HepG2 (cell line): ENCODE data around the gene SDC1. TPM values are rescaled to one million over a fixed set of nuclear protein-coding genes. Genes with fewer than 3 reads are reported as not detected.

Experiments
- ATAC-seq: fragments of 200-7000 bp; cut with Tn5 transposase; 3 replicates; pipeline ENCODE4 v1.9.1; 2020; ENCODE audit warnings: mild to moderate bottlenecking, moderate library complexity
- BruUV-seq: library from RNA; stranded (reverse); fragments of 400-500 nt; replicated peaks from 2 replicates; lab custom pipeline; 2021; lab: Mats Ljungman, UMichigan
- CTCF ChIA-PET: fragments of 300-600 bp; formaldehyde crosslinking; extraction: SDS; loops from one replicate; lab custom pipeline; 2021; ENCODE audit warnings: low total read pairs, inconsistent platforms, low intra/inter-chr PET ratio; lab: Yijun Ruan, JAX
- POLR2A ChIA-PET: fragments of 350-600 bp; sonication (Branson Sonifier 250); formaldehyde crosslinking; loops from one replicate; lab custom pipeline; 2020; ENCODE audit warnings: antibody characterized with exemption, inconsistent platforms; lab: Yijun Ruan, JAX
- DNase-seq: peaks from one replicate; pipeline ENCODE4 v3.0.0-alpha.2; 2015; ENCODE audit warnings: low spot score
- FAIRE-seq: peaks from 3 replicates; lab custom pipeline; 2011; peaks lifted over from hg19 to GRCh38; lab: Jason Lieb, UNC
- H2AFZ ChIP-seq: one replicate; pipeline ENCODE4 v1.6.1; 2011; ENCODE audit warnings: low read length, inconsistent platforms
- H3K27ac ChIP-seq: fragments of 300-600 bp; 3 replicates; pipeline ENCODE4 v1.8.0; 2011; ENCODE audit warnings: mixed run types, mild to moderate bottlenecking, mixed read lengths, low read length, inconsistent platforms; ENCODE audit not compliant: insufficient read depth; ENCODE audit errors: extremely low read length
- H3K27me3 ChIP-seq, 2 experiments: fragments of 200-600 bp in 1 of 2; 2 replicates in 1 of 2; 3 replicates in 1 of 2; pipeline versions ENCODE4 v1.6.0 to v1.8.0; 2011; ENCODE audit warnings: low read length in 2 of 2, mild to moderate bottlenecking in 2 of 2, moderate library complexity in 2 of 2, inconsistent platforms in 1 of 2; ENCODE audit not compliant: insufficient read depth in 2 of 2, control insufficient read depth in 1 of 2
- H3K36me3 ChIP-seq, 2 experiments: fragments of 200-600 bp in 1 of 2; replicated peaks in 1 of 2; 2 replicates in 1 of 2; 3 replicates in 1 of 2; pipeline versions ENCODE4 v1.5.1 to v1.8.0; 2011; ENCODE audit warnings: low read length in 2 of 2, inconsistent platforms in 1 of 2; ENCODE audit not compliant: insufficient read depth in 2 of 2, control insufficient read depth in 1 of 2
- H3K4me1 ChIP-seq: 2 replicates; pipeline ENCODE4 v1.5.1; 2012; ENCODE audit warnings: low read length, inconsistent platforms; ENCODE audit not compliant: insufficient read depth
- H3K4me2 ChIP-seq: 2 replicates; pipeline ENCODE4 v1.6.0; 2011; ENCODE audit warnings: low read depth, low read length, inconsistent platforms
- H3K4me3 ChIP-seq, 3 experiments: fragments of 200-600 bp in 1 of 3; sonication (generic), shearing (Covaris generic) in 1 of 3; replicated peaks in 1 of 3; 2 replicates each; pipeline ENCODE4 v1.5.1; 2011 to 2016; ENCODE audit warnings: low read length in 3 of 3, inconsistent platforms in 2 of 3, low read depth in 2 of 3, mild to moderate bottlenecking in 2 of 3, control low read depth in 1 of 3, mixed read lengths in 1 of 3; ENCODE audit not compliant: insufficient read depth in 1 of 3
- H3K79me2 ChIP-seq: one replicate; pipeline ENCODE4 v1.6.1; 2011; ENCODE audit warnings: low read length, inconsistent platforms; ENCODE audit not compliant: insufficient read depth
- H3K9ac ChIP-seq: 2 replicates; pipeline ENCODE4 v1.6.0; 2011; ENCODE audit warnings: mild to moderate bottlenecking, low read depth, low read length, inconsistent platforms; ENCODE audit not compliant: insufficient read depth
- H3K9me3 ChIP-seq: 2 replicates; pipeline ENCODE4 v1.5.1; 2012; ENCODE audit warnings: mild to moderate bottlenecking, low read length
- H4K20me1 ChIP-seq: 2 replicates; pipeline ENCODE4 v1.6.0; 2011; ENCODE audit warnings: inconsistent platforms, mild to moderate bottlenecking, low read length, moderate library complexity; ENCODE audit not compliant: insufficient read depth
- ATAD3A ChIP-seq: sonication (generic); formaldehyde crosslinking; IDR thresholded peaks from 2 replicates; pipeline ENCODE4 v1.4.0; 2020; ENCODE audit warnings: missing genetic modification reagents
- NCOA2 ChIP-seq: sonication (generic); formaldehyde crosslinking; IDR thresholded peaks from 2 replicates; pipeline ENCODE4 v1.8.0; 2022; ENCODE audit warnings: inconsistent platforms
- POLR2G ChIP-seq: fragments of 200-400 bp; formaldehyde crosslinking; IDR thresholded peaks from 2 replicates; pipeline ENCODE4 v1.6.1; 2018; ENCODE audit warnings: mild to moderate bottlenecking, low read depth, low read length, moderate library complexity
- RXRB ChIP-seq: IDR thresholded peaks from 2 replicates; pipeline ENCODE4 v1.6.1; 2016; ENCODE audit warnings: borderline replicate concordance, missing genetic modification reagents, missing compliant biosample characterization
- SATB2 ChIP-seq: sonication (generic); formaldehyde crosslinking; IDR thresholded peaks from 2 replicates; pipeline ENCODE4 v1.5.0; 2020; ENCODE audit warnings: missing genetic modification reagents
- SKI ChIP-seq: fragments of 450-650 bp; IDR thresholded peaks from one replicate; pipeline ENCODE4 v1.6.1; 2018; ENCODE audit warnings: mild to moderate bottlenecking; ENCODE audit not compliant: partially characterized antibody
- TOE1 ChIP-seq: sonication (generic); formaldehyde crosslinking; IDR thresholded peaks from 2 replicates; pipeline ENCODE4 v1.4.0; 2020; ENCODE audit warnings: mild to moderate bottlenecking, missing genetic modification reagents
- ZNF224 ChIP-seq: sonication (generic); formaldehyde crosslinking; IDR thresholded peaks from 2 replicates; pipeline ENCODE4 v1.5.0; 2020; ENCODE audit warnings: mild to moderate bottlenecking, missing genetic modification reagents
- ZNF253 ChIP-seq: sonication (generic); formaldehyde crosslinking; IDR thresholded peaks from 2 replicates; pipeline ENCODE4 v1.8.0; 2022; ENCODE audit warnings: mild to moderate bottlenecking, missing genetic modification reagents, borderline replicate concordance
- ZNF263 ChIP-seq: sonication (generic); formaldehyde crosslinking; IDR thresholded peaks from 2 replicates; pipeline ENCODE4 v1.4.0; 2020; ENCODE audit warnings: missing genetic modification reagents
- ZNF331 ChIP-seq: sonication (generic); formaldehyde crosslinking; IDR thresholded peaks from 2 replicates; pipeline ENCODE4 v1.4.0; 2020; ENCODE audit warnings: missing genetic modification reagents
- ZNF557 ChIP-seq: sonication (generic); formaldehyde crosslinking; IDR thresholded peaks from 2 replicates; pipeline ENCODE4 v1.4.0; 2020; ENCODE audit warnings: missing genetic modification reagents
- WGBS: methylation state at CpG from one replicate; pipeline ENCODE4 v1.1.6; 2017; ENCODE audit warnings: low lambda C conversion rate; 5-methylcytosine and 5-hydroxymethylcytosine counted together
- in situ Hi-C: cut with HindIII; loops from 2 replicates; pipeline ENCODE4 v1.10.0; 2017; ENCODE audit warnings: low pct_unique_long_range_greater_than_20kb; ENCODE audit not compliant: extremely low pct_ligation_motif_present
- intact Hi-C: fragments of 100-400 bp; cut with micrococcal nuclease; formaldehyde crosslinking; loops from one replicate; pipeline ENCODE4 v1.10.0; 2022; ENCODE audit not compliant: unreplicated experiment
- polyA plus RNA-seq, 8 experiments: library from polyadenylated mRNA; depleted of rRNA in 3 of 8; stranded (reverse) in 7 of 8; unstranded in 1 of 8; fragments of >200 nt; fragmentation: Illumina TruSeq in 4 of 8; extraction: Trizol in 4 of 8; gene quantifications; 2 replicates each; pipeline versions ENCODE4 v1.2.1 to v1.2.3, GENCODE V29; 2011 to 2016; ENCODE audit warnings: low read depth in 4 of 8, missing spikeins in 1 of 8, mixed read lengths in 1 of 8; ENCODE audit not compliant: insufficient read depth in 1 of 8
- total RNA-seq, 5 experiments: library from RNA; depleted of rRNA; stranded (reverse); fragments of >200 nt; fragmentation: Illumina TruSeq; extraction: Trizol; gene quantifications; 2 replicates each; pipeline ENCODE4 v1.2.3, GENCODE V29; 2016; ENCODE audit warnings: low read depth in 1 of 5
- TF ChIP-seq, protein P1 (sequence below): sonication (generic); formaldehyde crosslinking; IDR thresholded peaks from 2 replicates; pipeline ENCODE4 v1.5.1; 2020; ENCODE audit warnings: mild to moderate bottlenecking, missing genetic modification reagents, moderate library complexity
- TF ChIP-seq, protein P2 (sequence below): sonication (generic); formaldehyde crosslinking; IDR thresholded peaks from 2 replicates; pipeline ENCODE4 v1.8.1; 2023; ENCODE audit warnings: mild to moderate bottlenecking, missing genetic modification reagents
- TF ChIP-seq, protein P3 (sequence below): sonication (generic); formaldehyde crosslinking; IDR thresholded peaks from 2 replicates; pipeline ENCODE4 v1.9.0; 2021; ENCODE audit warnings: missing genetic modification reagents, mild to moderate bottlenecking, borderline replicate concordance
- TF ChIP-seq, protein P4 (sequence below): sonication (generic); formaldehyde crosslinking; IDR thresholded peaks from 2 replicates; pipeline ENCODE4 v1.5.0; 2020; ENCODE audit warnings: missing genetic modification reagents, mild to moderate bottlenecking, borderline replicate concordance

SDC1 gene
- total and polyA plus RNA-seq, 2 of the 13 experiments (the other 11 are each of a cell fraction or from before 2014, with no cell fraction given) = 108 to 119 TPM

DNA sequence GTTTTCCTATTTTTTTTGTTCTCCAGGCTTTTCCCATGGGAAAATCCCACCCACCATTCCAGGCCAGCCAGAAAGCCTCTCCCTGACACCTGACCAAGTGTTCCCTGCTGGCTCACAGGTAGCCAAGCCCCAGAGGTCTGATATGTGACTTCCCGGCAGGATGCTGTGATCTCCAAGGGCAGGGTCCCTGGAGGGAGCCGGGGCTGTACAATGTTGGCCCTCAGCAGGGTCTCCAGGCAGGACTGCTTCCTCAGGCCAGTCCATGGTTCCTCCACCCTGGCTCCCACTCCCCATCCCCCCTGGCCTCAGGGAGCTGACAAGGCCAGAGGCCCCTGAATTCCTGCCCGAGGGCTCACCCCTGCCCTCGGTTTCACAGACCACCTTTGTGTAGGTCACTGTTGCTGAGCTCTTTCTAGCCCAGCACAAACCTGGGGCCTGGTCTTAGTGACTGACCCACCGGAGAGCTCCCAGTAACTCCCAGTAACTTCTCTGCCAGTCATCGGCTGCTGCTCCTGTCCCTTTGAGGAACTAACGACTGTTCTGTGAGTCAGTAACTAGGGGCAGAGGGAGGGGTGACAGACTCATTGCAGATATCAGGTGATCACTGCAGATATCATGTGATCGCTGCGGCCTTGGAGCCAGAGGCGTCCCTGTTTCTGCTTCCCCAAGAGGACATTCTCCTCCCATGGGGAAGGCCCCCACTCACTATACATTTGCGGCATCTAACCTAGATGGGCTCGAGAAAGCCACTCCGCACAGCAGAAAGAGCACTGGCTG, 38.7 kb downstream of the SDC1 start:
- H3K27ac ChIP-seq = peak overlapping the region; percentile 52
- peak; percentile 59 for ATAC-seq
- peak overlapping the region; percentile 62 for H3K9ac ChIP-seq
- CTCF ChIA-PET = no interaction called here
- no peaks in the 10 kb centered on the region for H3K9me3 ChIP-seq
- H3K36me3 ChIP-seq = no peaks in the 10 kb centered on the region
- H3K4me2 ChIP-seq = peak overlapping the region; percentile 82
- in situ Hi-C loops = loop anchor here (5.0 kb wide), 1 partner anchor 36 kb away; no protein-coding TSS in a partner anchor
- BruUV-seq = TSS peak; percentile 92
- POLR2A ChIA-PET = interaction anchor here (0.6 to 6.0 kb wide), 8 partner anchors 10 to 181 kb away, joined by 3 to 73 read pairs (median 4); partner anchors contain the start of gene SDC1
- peak overlapping the region; percentile 36 for H2AFZ ChIP-seq
- no peaks in the 10 kb centered on the region for H3K79me2 ChIP-seq
- peak; percentile 94 for DNase-seq
- H3K4me1 ChIP-seq = peaks cover 95% of the 10 kb centered on the region
- intact Hi-C loops = no loop called here
- H3K4me3 ChIP-seq = peak overlapping the region; percentile 38 to 67 (median 41); a peak in 5 of 6 replicates
- no peaks in the 10 kb centered on the region for H4K20me1 ChIP-seq
- peak; percentile 60 for FAIRE-seq
- H3K27me3 ChIP-seq = no peaks in the 10 kb centered on the region
- 22% methylated on average over 12 of the region's 13 CpGs for WGBS
- TF ChIP-seq, protein P1, sequence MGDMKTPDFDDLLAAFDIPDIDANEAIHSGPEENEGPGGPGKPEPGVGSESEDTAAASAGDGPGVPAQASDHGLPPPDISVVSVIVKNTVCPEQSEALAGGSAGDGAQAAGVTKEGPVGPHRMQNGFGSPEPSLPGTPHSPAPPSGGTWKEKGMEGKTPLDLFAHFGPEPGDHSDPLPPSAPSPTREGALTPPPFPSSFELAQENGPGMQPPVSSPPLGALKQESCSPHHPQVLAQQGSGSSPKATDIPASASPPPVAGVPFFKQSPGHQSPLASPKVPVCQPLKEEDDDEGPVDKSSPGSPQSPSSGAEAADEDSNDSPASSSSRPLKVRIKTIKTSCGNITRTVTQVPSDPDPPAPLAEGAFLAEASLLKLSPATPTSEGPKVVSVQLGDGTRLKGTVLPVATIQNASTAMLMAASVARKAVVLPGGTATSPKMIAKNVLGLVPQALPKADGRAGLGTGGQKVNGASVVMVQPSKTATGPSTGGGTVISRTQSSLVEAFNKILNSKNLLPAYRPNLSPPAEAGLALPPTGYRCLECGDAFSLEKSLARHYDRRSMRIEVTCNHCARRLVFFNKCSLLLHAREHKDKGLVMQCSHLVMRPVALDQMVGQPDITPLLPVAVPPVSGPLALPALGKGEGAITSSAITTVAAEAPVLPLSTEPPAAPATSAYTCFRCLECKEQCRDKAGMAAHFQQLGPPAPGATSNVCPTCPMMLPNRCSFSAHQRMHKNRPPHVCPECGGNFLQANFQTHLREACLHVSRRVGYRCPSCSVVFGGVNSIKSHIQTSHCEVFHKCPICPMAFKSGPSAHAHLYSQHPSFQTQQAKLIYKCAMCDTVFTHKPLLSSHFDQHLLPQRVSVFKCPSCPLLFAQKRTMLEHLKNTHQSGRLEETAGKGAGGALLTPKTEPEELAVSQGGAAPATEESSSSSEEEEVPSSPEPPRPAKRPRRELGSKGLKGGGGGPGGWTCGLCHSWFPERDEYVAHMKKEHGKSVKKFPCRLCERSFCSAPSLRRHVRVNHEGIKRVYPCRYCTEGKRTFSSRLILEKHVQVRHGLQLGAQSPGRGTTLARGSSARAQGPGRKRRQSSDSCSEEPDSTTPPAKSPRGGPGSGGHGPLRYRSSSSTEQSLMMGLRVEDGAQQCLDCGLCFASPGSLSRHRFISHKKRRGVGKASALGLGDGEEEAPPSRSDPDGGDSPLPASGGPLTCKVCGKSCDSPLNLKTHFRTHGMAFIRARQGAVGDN (CRISPR knock-in tag) = peak; percentile 78
- TF ChIP-seq SKI (peak; percentile 23), POLR2G (peak; percentile 74), SATB2 (CRISPR knock-in tag) (no peak), NCOA2 (peak; percentile 14; the same call in 1 of the 2 replicates), ZNF557 (no peak), ZNF253 (CRISPR knock-in tag) (no peak), ZNF263 (no peak), TOE1 (CRISPR knock-in tag) (no peak), ZNF331 (CRISPR knock-in tag) (peak; percentile 61; the same call in 1 of the 2 replicates), ZNF224 (peak; percentile 62; the same call in 1 of the 2 replicates), ATAD3A (peak; percentile 22; the same call in 1 of the 2 replicates), RXRB (CRISPR knock-in tag) (peak; percentile 58; the same call in 1 of the 2 replicates)
- TF ChIP-seq, protein P2, sequence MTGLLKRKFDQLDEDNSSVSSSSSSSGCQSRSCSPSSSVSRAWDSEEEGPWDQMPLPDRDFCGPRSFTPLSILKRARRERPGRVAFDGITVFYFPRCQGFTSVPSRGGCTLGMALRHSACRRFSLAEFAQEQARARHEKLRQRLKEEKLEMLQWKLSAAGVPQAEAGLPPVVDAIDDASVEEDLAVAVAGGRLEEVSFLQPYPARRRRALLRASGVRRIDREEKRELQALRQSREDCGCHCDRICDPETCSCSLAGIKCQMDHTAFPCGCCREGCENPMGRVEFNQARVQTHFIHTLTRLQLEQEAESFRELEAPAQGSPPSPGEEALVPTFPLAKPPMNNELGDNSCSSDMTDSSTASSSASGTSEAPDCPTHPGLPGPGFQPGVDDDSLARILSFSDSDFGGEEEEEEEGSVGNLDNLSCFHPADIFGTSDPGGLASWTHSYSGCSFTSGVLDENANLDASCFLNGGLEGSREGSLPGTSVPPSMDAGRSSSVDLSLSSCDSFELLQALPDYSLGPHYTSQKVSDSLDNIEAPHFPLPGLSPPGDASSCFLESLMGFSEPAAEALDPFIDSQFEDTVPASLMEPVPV (CRISPR knock-in tag) = 0 out of 2 replicates have a peak, but pooled peaks have one; percentile 36
- TF ChIP-seq, protein P3, sequence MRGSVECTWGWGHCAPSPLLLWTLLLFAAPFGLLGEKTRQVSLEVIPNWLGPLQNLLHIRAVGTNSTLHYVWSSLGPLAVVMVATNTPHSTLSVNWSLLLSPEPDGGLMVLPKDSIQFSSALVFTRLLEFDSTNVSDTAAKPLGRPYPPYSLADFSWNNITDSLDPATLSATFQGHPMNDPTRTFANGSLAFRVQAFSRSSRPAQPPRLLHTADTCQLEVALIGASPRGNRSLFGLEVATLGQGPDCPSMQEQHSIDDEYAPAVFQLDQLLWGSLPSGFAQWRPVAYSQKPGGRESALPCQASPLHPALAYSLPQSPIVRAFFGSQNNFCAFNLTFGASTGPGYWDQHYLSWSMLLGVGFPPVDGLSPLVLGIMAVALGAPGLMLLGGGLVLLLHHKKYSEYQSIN (CRISPR knock-in tag) = no peak
- TF ChIP-seq, protein P4, sequence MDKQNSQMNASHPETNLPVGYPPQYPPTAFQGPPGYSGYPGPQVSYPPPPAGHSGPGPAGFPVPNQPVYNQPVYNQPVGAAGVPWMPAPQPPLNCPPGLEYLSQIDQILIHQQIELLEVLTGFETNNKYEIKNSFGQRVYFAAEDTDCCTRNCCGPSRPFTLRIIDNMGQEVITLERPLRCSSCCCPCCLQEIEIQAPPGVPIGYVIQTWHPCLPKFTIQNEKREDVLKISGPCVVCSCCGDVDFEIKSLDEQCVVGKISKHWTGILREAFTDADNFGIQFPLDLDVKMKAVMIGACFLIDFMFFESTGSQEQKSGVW (CRISPR knock-in tag) = no peak
